ENCODE data around the gene TRMT10A.

The TRMT10A gene

GRCh38 chr4:99587803-99588202 is 24.0 kb upstream of the TRMT10A start:
- TF ChIP-seq FOXM1 (IDR thresholded peaks at IDR 0.05; ENCODE audit: borderline replicate concordance, low read depth), result no peak
- TF ChIP-seq, protein P1, sequence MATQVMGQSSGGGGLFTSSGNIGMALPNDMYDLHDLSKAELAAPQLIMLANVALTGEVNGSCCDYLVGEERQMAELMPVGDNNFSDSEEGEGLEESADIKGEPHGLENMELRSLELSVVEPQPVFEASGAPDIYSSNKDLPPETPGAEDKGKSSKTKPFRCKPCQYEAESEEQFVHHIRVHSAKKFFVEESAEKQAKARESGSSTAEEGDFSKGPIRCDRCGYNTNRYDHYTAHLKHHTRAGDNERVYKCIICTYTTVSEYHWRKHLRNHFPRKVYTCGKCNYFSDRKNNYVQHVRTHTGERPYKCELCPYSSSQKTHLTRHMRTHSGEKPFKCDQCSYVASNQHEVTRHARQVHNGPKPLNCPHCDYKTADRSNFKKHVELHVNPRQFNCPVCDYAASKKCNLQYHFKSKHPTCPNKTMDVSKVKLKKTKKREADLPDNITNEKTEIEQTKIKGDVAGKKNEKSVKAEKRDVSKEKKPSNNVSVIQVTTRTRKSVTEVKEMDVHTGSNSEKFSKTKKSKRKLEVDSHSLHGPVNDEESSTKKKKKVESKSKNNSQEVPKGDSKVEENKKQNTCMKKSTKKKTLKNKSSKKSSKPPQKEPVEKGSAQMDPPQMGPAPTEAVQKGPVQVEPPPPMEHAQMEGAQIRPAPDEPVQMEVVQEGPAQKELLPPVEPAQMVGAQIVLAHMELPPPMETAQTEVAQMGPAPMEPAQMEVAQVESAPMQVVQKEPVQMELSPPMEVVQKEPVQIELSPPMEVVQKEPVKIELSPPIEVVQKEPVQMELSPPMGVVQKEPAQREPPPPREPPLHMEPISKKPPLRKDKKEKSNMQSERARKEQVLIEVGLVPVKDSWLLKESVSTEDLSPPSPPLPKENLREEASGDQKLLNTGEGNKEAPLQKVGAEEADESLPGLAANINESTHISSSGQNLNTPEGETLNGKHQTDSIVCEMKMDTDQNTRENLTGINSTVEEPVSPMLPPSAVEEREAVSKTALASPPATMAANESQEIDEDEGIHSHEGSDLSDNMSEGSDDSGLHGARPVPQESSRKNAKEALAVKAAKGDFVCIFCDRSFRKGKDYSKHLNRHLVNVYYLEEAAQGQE (IDR thresholded peaks at IDR 0.05; ENCODE audit: low read depth), result no peak
- no peak for TF ChIP-seq TCF12 (IDR thresholded peaks at IDR 0.05; ENCODE audit: low read depth)
- no peak for TF ChIP-seq CEBPB (IDR thresholded peaks at IDR 0.05)
- no peak for TF ChIP-seq EP300 (IDR thresholded peaks at IDR 0.05; ENCODE audit: borderline replicate concordance)
- TF ChIP-seq MAX (IDR thresholded peaks at IDR 0.05), result no peak
- no peak for TF ChIP-seq TAF1 (IDR thresholded peaks at IDR 0.05; ENCODE audit: low read depth)
- TF ChIP-seq, protein P2, sequence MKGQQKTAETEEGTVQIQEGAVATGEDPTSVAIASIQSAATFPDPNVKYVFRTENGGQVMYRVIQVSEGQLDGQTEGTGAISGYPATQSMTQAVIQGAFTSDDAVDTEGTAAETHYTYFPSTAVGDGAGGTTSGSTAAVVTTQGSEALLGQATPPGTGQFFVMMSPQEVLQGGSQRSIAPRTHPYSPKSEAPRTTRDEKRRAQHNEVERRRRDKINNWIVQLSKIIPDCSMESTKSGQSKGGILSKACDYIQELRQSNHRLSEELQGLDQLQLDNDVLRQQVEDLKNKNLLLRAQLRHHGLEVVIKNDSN (IDR thresholded peaks at IDR 0.05), result no peak
- no peak for TF ChIP-seq CREB1 (IDR thresholded peaks at IDR 0.05; ENCODE audit: low read depth)

- TF ChIP-seq YY1 (IDR thresholded peaks at IDR 0.05; ENCODE audit: low read depth) (no peak), TAF1 (IDR thresholded peaks at IDR 0.05; ENCODE audit: low read depth) (no peak), ZBTB7A (IDR thresholded peaks at IDR 0.05; ENCODE audit: low read depth) (no peak), TCF12 (IDR thresholded peaks at IDR 0.05; ENCODE audit: low read depth) (no peak)
- TF ChIP-seq, protein P2 (IDR thresholded peaks at IDR 0.05), result no peak
Observed at GRCh38 chr4:99587309-99587708, 23.5 kb upstream of the TRMT10A start.

GRCh38 chr4:99586797-99587196 is 23.0 kb upstream of the TRMT10A start:
- TF ChIP-seq YY1 (IDR thresholded peaks at IDR 0.05; ENCODE audit: low read depth), result no peak
- no peak for TF ChIP-seq TAF1 (IDR thresholded peaks at IDR 0.05; ENCODE audit: low read depth)
- TF ChIP-seq, protein P1 (IDR thresholded peaks at IDR 0.05; ENCODE audit: low read depth), result no peak
- no peak for TF ChIP-seq CEBPB (IDR thresholded peaks at IDR 0.05)
- TF ChIP-seq, protein P2 (IDR thresholded peaks at IDR 0.05), result no peak
- no peak for TF ChIP-seq FOXM1 (IDR thresholded peaks at IDR 0.05; ENCODE audit: borderline replicate concordance, low read depth)
- no peak for TF ChIP-seq TCF12 (IDR thresholded peaks at IDR 0.05; ENCODE audit: low read depth)
- no peak for TF ChIP-seq MAX (IDR thresholded peaks at IDR 0.05)
- TF ChIP-seq ZBTB7A (IDR thresholded peaks at IDR 0.05; ENCODE audit: low read depth), result no peak
- TF ChIP-seq RAD21 (IDR thresholded peaks at IDR 0.05; ENCODE audit: low read depth), result no peak

GRCh38 chr4:99586322-99586721 is 22.5 kb upstream of the TRMT10A start:
- no peak for TF ChIP-seq MAX (IDR thresholded peaks at IDR 0.05)
- no peak for TF ChIP-seq YY1 (IDR thresholded peaks at IDR 0.05; ENCODE audit: low read depth)
- TF ChIP-seq FOXM1 (IDR thresholded peaks at IDR 0.05; ENCODE audit: borderline replicate concordance, low read depth), result no peak
- TF ChIP-seq ZBTB7A (IDR thresholded peaks at IDR 0.05; ENCODE audit: low read depth), result no peak
- TF ChIP-seq, protein P1 (IDR thresholded peaks at IDR 0.05; ENCODE audit: low read depth), result no peak
- TF ChIP-seq TCF12 (IDR thresholded peaks at IDR 0.05; ENCODE audit: low read depth), result no peak
- no peak for TF ChIP-seq CREB1 (IDR thresholded peaks at IDR 0.05; ENCODE audit: low read depth)
- TF ChIP-seq, protein P2 (IDR thresholded peaks at IDR 0.05), result no peak
- no peak for TF ChIP-seq EP300 (IDR thresholded peaks at IDR 0.05; ENCODE audit: borderline replicate concordance)
